ENCODE results near the gene TMC6. TPM values are rescaled to one million over a fixed set of nuclear protein-coding genes. Genes with fewer than 3 reads are reported as not detected.

Gene TMC6
- total and polyA plus RNA-seq, 2 of the 4 experiments (the other 2 are of a cell fraction): 0.19 TPM; not detected in 1

- no peak overlapping the region for H4K91ac ChIP-seq (ENCODE audit: insufficient read depth, low read depth, low read length)
- H2AFZ ChIP-seq (replicated peaks; ENCODE audit: low read length, poor library complexity): no peak overlapping the region
- no peak overlapping the region for H3K27ac ChIP-seq (ENCODE audit: insufficient read depth, low read length)
- no peak overlapping the region for H4K8ac ChIP-seq (ENCODE audit: low read depth in 2 of 2, low read length in 2 of 2)
- H3K27me3 ChIP-seq (ENCODE audit: control insufficient read depth, insufficient read depth, low read length): no peaks in the 10 kb centered on the region
- TF ChIP-seq NFE2L2 (IDR thresholded peaks at IDR 0.05; ENCODE audit: low read depth, low read length) (no peak), FOS (IDR thresholded peaks at IDR 0.05; ENCODE audit: low read depth, low read length) (no peak)
- H2BK15ac ChIP-seq (ENCODE audit: low read depth, low read length): no peak overlapping the region
- ATAC-seq (ENCODE audit: low read depth) (no peak), DNase-seq (no peak)
- no peak overlapping the region for H2AK5ac ChIP-seq (ENCODE audit: low read depth, low read length)
- H3K23ac ChIP-seq (ENCODE audit: low read depth, low read length): no peak overlapping the region
- POLR2A ChIA-PET (ENCODE audit: unreplicated experiment): no interaction called here
- in situ Hi-C loops (cut with MboI; ENCODE audit: low sequenced_read_pairs) (no loop called here), intact Hi-C loops (cut with micrococcal nuclease) (no loop called here), dilution Hi-C loops (cut with HindIII; ENCODE audit: low sequenced_read_pairs, unreplicated experiment) (no loop called here)
- H3K4me2 ChIP-seq (ENCODE audit: low read depth, low read length): no peak overlapping the region
- H4K20me1 ChIP-seq (ENCODE audit: insufficient read depth, low read length): peaks cover 6% of the 10 kb centered on the region; the same call in 1 of the 2 replicates
- no peak overlapping the region for H3K18ac ChIP-seq (ENCODE audit: low read depth, low read length)
- no peak overlapping the region for H3K9ac ChIP-seq (ENCODE audit: low read depth, low read length)
- no peak overlapping the region for H3K14ac ChIP-seq (replicated peaks; ENCODE audit: low read depth, low read length)
- H2BK120ac ChIP-seq (ENCODE audit: low read depth, low read length): no peak overlapping the region
- no peak overlapping the region for H2BK5ac ChIP-seq (ENCODE audit: low read depth, low read length, poor library complexity, severe bottlenecking)
- no TSS peak for BruUV-seq (replicated peaks)
- H3K79me1 ChIP-seq (ENCODE audit: low read depth in 1 of 2, low read length in 2 of 2): peaks cover 0 to 24% of the 10 kb centered on the region in 2 experiments; a peak in 2 of 4 replicates
- peaks cover 13% of the 10 kb centered on the region for H3K4me1 ChIP-seq (ENCODE audit: control insufficient read depth, insufficient read depth, low read length)
- WGBS, 2 experiments (ENCODE audit: extremely low coverage in 2 of 2, insufficient read length in 1 of 2): 93% methylated on average over 5 of the region's 31 CpGs; no CpG with 5 or more reads in 1 of the 2 experiments
- no peak overlapping the region for H3K56ac ChIP-seq (ENCODE audit: extremely low read depth, insufficient read depth, low read length)
- H3K36me3 ChIP-seq (ENCODE audit: control insufficient read depth, insufficient read depth, low read length): no peaks in the 10 kb centered on the region
- H3K9me3 ChIP-seq (ENCODE audit: control insufficient read depth, insufficient read depth, low read length): no peaks in the 10 kb centered on the region
- no peak overlapping the region for H2AK9ac ChIP-seq (replicated peaks; ENCODE audit: low read depth, low read length, poor library complexity)
- no peak overlapping the region for H3K4me3 ChIP-seq (ENCODE audit: insufficient read depth, low read depth, low read length)
- peaks cover 8% of the 10 kb centered on the region; the same call in 1 of the 2 replicates for H3K9me1 ChIP-seq (ENCODE audit: insufficient read depth, low read length)
- no peak overlapping the region for H4K5ac ChIP-seq (ENCODE audit: low read depth, low read length)
- CTCF ChIA-PET: no interaction called here
- H3K4ac ChIP-seq (ENCODE audit: low read depth, low read length): no peak overlapping the region
- no peak overlapping the region for H2BK20ac ChIP-seq (ENCODE audit: low read depth, low read length)
Measured at GRCh38 chr17:78170692-78171590, 42.4 kb upstream of the TMC6 start.

Data from IMR-90 (cell line).